ENCODE measurements around the gene CRADD. TPM values are rescaled to one million over a fixed set of nuclear protein-coding genes. Genes with fewer than 3 reads are reported as not detected.

Gene CRADD
- total RNA-seq, 5 donors from 2014 or later (not counting 1 experiment from before 2014, with no cell fraction given) = 11.2 to 19.3 (median 12.3) TPM

DNA sequence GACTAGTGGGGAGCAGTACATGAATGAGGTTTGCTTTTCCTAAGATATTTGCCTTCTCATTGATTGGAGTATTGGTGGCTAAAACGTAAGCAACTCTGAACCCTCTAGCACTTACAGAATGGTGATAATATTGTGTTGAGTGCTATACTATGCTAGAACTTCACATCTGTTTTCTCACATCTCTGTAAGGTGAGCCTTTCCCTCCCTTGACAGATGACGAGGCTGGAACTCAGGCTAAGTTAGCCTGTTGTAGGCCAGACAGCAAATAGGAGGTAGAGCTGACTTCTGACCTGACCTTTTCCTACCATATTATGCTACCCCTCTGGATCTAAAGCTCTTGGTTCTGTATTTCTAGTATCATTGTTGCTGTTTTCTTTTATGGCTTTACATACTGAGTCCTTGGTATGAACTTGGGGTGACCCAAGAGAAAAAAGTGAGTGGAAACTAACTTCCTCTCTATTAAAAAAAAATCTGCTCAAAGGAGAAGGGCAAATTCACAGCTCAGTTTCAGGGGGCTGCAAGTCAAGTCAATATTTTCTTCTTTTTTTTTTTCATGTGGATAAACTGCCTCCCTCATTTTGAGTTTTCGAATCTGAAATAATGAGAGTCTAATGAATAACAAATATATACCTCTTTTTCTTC is 85.9 kb downstream of the CRADD start:
- ATAC-seq (replicated peaks in 1 of 4) = no peak
- no peaks in the 10 kb centered on the region for H3K27me3 Mint-ChIP-seq
- peak overlapping the region in 1 of 2 donors; percentile 20 for H3K27ac Mint-ChIP-seq

GRCh38 chr12:93763746-93764147 is 86.6 kb downstream of the CRADD start:
- CTCF ChIA-PET = interaction anchor here in 1 of 2 donors (0.6 kb wide), 1 partner anchor 426 kb away, joined by 5 read pairs; no protein-coding TSS in a partner anchor
- Mint-ChIP-seq H3K27ac (no peak overlapping the region), H3K9me3 (no peaks in the 10 kb centered on the region)

More for the DNA sequence above, 85.9 kb downstream of the CRADD start:
- H3K27ac ChIP-seq (ENCODE audit: low read length) = no peak overlapping the region
- Mint-ChIP-seq H3K4me1 (peaks cover 27 to 66% (median 57%) of the 10 kb centered on the region in 3 donors), H3K36me3 (no peaks in the 10 kb centered on the region), H3K9me3 (no peaks in the 10 kb centered on the region), H3K4me3 (no peak overlapping the region)
- no peak overlapping the region for H3K4me3 ChIP-seq (ENCODE audit: control insufficient read depth in 1 of 2, extremely low read depth in 1 of 2, low read length in 1 of 2)
- no peak for DNase-seq
- peaks cover 0 to 21% of the 10 kb centered on the region in 2 experiments for H3K4me1 ChIP-seq (ENCODE audit: control insufficient read depth in 1 of 2, extremely low read depth in 1 of 2, insufficient read depth in 2 of 2, low read length in 2 of 2)
- POLR2A ChIA-PET = interaction anchor here in 1 of 2 donors (1.1 kb wide), 1 partner anchor 10 kb away, joined by 3 read pairs; no protein-coding TSS in a partner anchor
- H3K36me3 ChIP-seq (ENCODE audit: control insufficient read depth in 2 of 2, extremely low read depth in 1 of 2, insufficient read depth in 1 of 2, low read length in 1 of 2) = no peaks in the 10 kb centered on the region
- CTCF ChIA-PET = interaction anchor here (0.6 to 1.8 kb wide), 7 partner anchors 14 to 425 kb away, joined by 3 to 9 read pairs (median 4); no protein-coding TSS in a partner anchor
- no peaks in the 10 kb centered on the region for H3K27me3 ChIP-seq (replicated peaks in 1 of 2; ENCODE audit: control insufficient read depth in 2 of 2, extremely low read depth in 1 of 2, insufficient read depth in 2 of 2, low read length in 1 of 2)
- H3K9me3 ChIP-seq = no peaks in the 10 kb centered on the region
- WGBS (ENCODE audit: insufficient coverage) = no CpG with 5 or more reads among the region's 3 CpGs

GRCh38 chr12:93766371-93766770 is 89.2 kb downstream of the CRADD start:
- Histone ChIP-seq H3K4me1 (ENCODE audit: control insufficient read depth in 1 of 2, extremely low read depth in 1 of 2, insufficient read depth in 2 of 2, low read length in 2 of 2) (peaks cover 0 to 15% of the 10 kb centered on the region in 2 experiments), H3K4me3 (ENCODE audit: control insufficient read depth in 1 of 2, extremely low read depth in 1 of 2, low read length in 1 of 2) (no peak overlapping the region), H3K27ac (ENCODE audit: low read length) (peak overlapping the region; percentile 36), H3K36me3 (ENCODE audit: control insufficient read depth in 2 of 2, extremely low read depth in 1 of 2, insufficient read depth in 1 of 2, low read length in 1 of 2) (no peaks in the 10 kb centered on the region), H3K27me3 (replicated peaks in 1 of 2; ENCODE audit: control insufficient read depth in 2 of 2, extremely low read depth in 1 of 2, insufficient read depth in 2 of 2, low read length in 1 of 2) (no peaks in the 10 kb centered on the region), H3K9me3 (no peaks in the 10 kb centered on the region)
- DNase-seq = no peak
- ATAC-seq (replicated peaks in 1 of 4) = no peak
- peaks cover 4% of the 10 kb centered on the region for H3K36me3 Mint-ChIP-seq
- H3K4me3 Mint-ChIP-seq = no peak overlapping the region
- no peaks in the 10 kb centered on the region for H3K9me3 Mint-ChIP-seq
- ChIA-PET POLR2A (interaction anchor here in 1 of 2 donors (0.7 kb wide), 1 partner anchor 55 kb away, joined by 3 read pairs; no protein-coding TSS in a partner anchor), CTCF (interaction anchor here (0.6 to 5.4 kb wide), 17 partner anchors 197 to 345 kb away, joined by 3 to 102 read pairs (median 4); no protein-coding TSS in a partner anchor)
- peaks cover 24 to 51% (median 37%) of the 10 kb centered on the region in 3 donors for H3K4me1 Mint-ChIP-seq
- H3K27me3 Mint-ChIP-seq = no peaks in the 10 kb centered on the region
- 92% methylated on average over 2 of the region's 2 CpGs for WGBS (ENCODE audit: insufficient coverage)
- no peak overlapping the region for H3K27ac Mint-ChIP-seq

More at GRCh38 chr12:93763746-93764147, 86.6 kb downstream of the CRADD start:
- 60% methylated on average over 1 of the region's 3 CpGs for WGBS (ENCODE audit: insufficient coverage)
- POLR2A ChIA-PET = no interaction called here
- no peaks in the 10 kb centered on the region for H3K27me3 ChIP-seq (replicated peaks in 1 of 2; ENCODE audit: control insufficient read depth in 2 of 2, extremely low read depth in 1 of 2, insufficient read depth in 2 of 2, low read length in 1 of 2)
- no peaks in the 10 kb centered on the region for H3K36me3 ChIP-seq (ENCODE audit: control insufficient read depth in 2 of 2, extremely low read depth in 1 of 2, insufficient read depth in 1 of 2, low read length in 1 of 2)
- H3K27me3 Mint-ChIP-seq = no peaks in the 10 kb centered on the region
- no peak overlapping the region for H3K27ac ChIP-seq (ENCODE audit: low read length)
- H3K9me3 ChIP-seq = no peaks in the 10 kb centered on the region
- peaks cover 30 to 71% (median 63%) of the 10 kb centered on the region in 3 donors for H3K4me1 Mint-ChIP-seq
- peaks cover 0 to 24% of the 10 kb centered on the region in 2 experiments for H3K4me1 ChIP-seq (ENCODE audit: control insufficient read depth in 1 of 2, extremely low read depth in 1 of 2, insufficient read depth in 2 of 2, low read length in 2 of 2)
- H3K4me3 Mint-ChIP-seq = no peak overlapping the region
- H3K36me3 Mint-ChIP-seq = no peaks in the 10 kb centered on the region
- ATAC-seq (replicated peaks in 1 of 4) (no peak), DNase-seq (no peak)
- H3K4me3 ChIP-seq (ENCODE audit: control insufficient read depth in 1 of 2, extremely low read depth in 1 of 2, low read length in 1 of 2) = no peak overlapping the region

DNA sequence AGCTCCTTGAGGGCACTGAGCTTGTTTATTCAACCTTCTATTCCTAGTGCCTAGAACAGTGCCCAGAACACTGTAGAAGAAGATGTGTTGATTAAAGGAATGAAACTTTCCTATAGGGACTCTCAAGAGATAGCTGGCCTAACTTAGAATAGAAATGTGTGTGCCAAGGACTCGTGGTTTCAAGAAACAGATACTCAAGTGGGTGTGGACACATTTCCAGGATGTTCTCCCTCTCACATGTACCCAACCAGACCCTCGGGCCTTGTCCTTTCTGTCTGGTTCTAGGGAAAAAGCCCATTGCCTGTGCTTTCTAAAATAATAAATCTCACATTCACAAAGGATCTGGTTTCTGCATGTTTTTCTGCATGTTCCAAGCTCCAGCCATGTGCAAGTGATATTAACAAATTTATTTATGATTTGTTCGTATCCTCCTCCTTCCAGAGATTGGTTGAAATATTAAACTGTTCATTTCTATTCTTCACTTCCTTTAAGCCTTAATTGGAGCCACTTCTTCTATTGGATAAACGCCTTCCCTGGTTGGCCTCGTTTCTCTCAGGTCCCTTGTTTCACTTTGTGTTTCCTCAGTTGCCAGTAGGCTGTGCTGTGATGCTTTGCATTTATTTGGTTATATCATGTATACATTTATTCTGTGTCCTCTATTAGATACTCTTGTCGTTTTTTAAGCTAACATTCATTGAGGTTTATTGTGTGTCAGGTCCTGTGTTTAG is 89.8 kb downstream of the CRADD start:
- Histone ChIP-seq H3K4me3 (ENCODE audit: control insufficient read depth in 1 of 2, extremely low read depth in 1 of 2, low read length in 1 of 2) (no peak overlapping the region), H3K27ac (ENCODE audit: low read length) (peak overlapping the region; percentile 36), H3K4me1 (ENCODE audit: control insufficient read depth in 1 of 2, extremely low read depth in 1 of 2, insufficient read depth in 2 of 2, low read length in 2 of 2) (peaks cover 0 to 15% of the 10 kb centered on the region in 2 experiments), H3K36me3 (ENCODE audit: control insufficient read depth in 2 of 2, extremely low read depth in 1 of 2, insufficient read depth in 1 of 2, low read length in 1 of 2) (no peaks in the 10 kb centered on the region), H3K9me3 (no peaks in the 10 kb centered on the region), H3K27me3 (replicated peaks in 1 of 2; ENCODE audit: control insufficient read depth in 2 of 2, extremely low read depth in 1 of 2, insufficient read depth in 2 of 2, low read length in 1 of 2) (no peaks in the 10 kb centered on the region)
- ATAC-seq (replicated peaks in 1 of 4) (peak; percentile 66 to 93 (median 76)), DNase-seq (peak in 18 of 35 experiments; percentile 6 to 60 (median 27))
- WGBS (ENCODE audit: insufficient coverage) = no CpG with 5 or more reads among the region's 6 CpGs
- H3K4me3 Mint-ChIP-seq = peak overlapping the region in 1 of 3 donors; percentile 0
- H3K4me1 Mint-ChIP-seq = peaks cover 26 to 51% (median 35%) of the 10 kb centered on the region in 3 donors
- ChIA-PET CTCF (interaction anchor here (0.5 to 5.4 kb wide), 28 partner anchors 8 to 727 kb away, joined by 3 to 102 read pairs (median 4); partner anchors contain the start of gene CRADD (in 1 of the 2)), POLR2A (interaction anchor here in 1 of 2 donors (0.7 kb wide), 1 partner anchor 54 kb away, joined by 3 read pairs; no protein-coding TSS in a partner anchor)
- H3K27me3 Mint-ChIP-seq = no peaks in the 10 kb centered on the region
- no peaks in the 10 kb centered on the region for H3K9me3 Mint-ChIP-seq
- H3K36me3 Mint-ChIP-seq = peaks cover 4% of the 10 kb centered on the region
- H3K27ac Mint-ChIP-seq = peak overlapping the region; percentile 1 to 41

GRCh38 chr12:93767524-93767863 is 90.3 kb downstream of the CRADD start:
- peaks cover 30 to 53% (median 40%) of the 10 kb centered on the region in 3 donors for H3K4me1 Mint-ChIP-seq
- peaks cover 4% of the 10 kb centered on the region for H3K36me3 Mint-ChIP-seq
- ATAC-seq (replicated peaks in 1 of 4) (peak; percentile 31 to 72 (median 57)), DNase-seq (no peak)
- H3K27me3 Mint-ChIP-seq = no peaks in the 10 kb centered on the region
- POLR2A ChIA-PET = no interaction called here
- peak overlapping the region in 1 of 2 donors; percentile 41 for H3K27ac Mint-ChIP-seq
- peak overlapping the region in 1 of 3 donors; percentile 0 for H3K4me3 Mint-ChIP-seq
- CTCF ChIA-PET = interaction anchor here (0.5 to 5.4 kb wide), 20 partner anchors 8 to 334 kb away, joined by 3 to 102 read pairs (median 4); partner anchors contain the start of gene CRADD (in 1 of the 2)
- H3K27me3 ChIP-seq (replicated peaks in 1 of 2; ENCODE audit: control insufficient read depth in 2 of 2, extremely low read depth in 1 of 2, insufficient read depth in 2 of 2, low read length in 1 of 2) = no peaks in the 10 kb centered on the region
- H3K4me1 ChIP-seq (ENCODE audit: control insufficient read depth in 1 of 2, extremely low read depth in 1 of 2, insufficient read depth in 2 of 2, low read length in 2 of 2) = peaks cover under 1 to 13% of the 10 kb centered on the region in 2 experiments
- H3K27ac ChIP-seq (ENCODE audit: low read length) = peak overlapping the region; percentile 36
- no peak overlapping the region for H3K4me3 ChIP-seq (ENCODE audit: control insufficient read depth in 1 of 2, extremely low read depth in 1 of 2, low read length in 1 of 2)
- no peaks in the 10 kb centered on the region for H3K9me3 ChIP-seq
- H3K9me3 Mint-ChIP-seq = no peaks in the 10 kb centered on the region
- H3K36me3 ChIP-seq (ENCODE audit: control insufficient read depth in 2 of 2, extremely low read depth in 1 of 2, insufficient read depth in 1 of 2, low read length in 1 of 2) = no peaks in the 10 kb centered on the region

Data from T-cell (primary cell).